K562 (cell line): ENCODE data around the gene MATN1. TPM values are rescaled to one million over a fixed set of nuclear protein-coding genes. Genes with fewer than 3 reads are reported as not detected.

Experiments
- ARID2 ChIP-seq: fragments of 450-650 bp; IDR thresholded peaks from 2 replicates; pipeline ENCODE4 v1.6.1; 2017; ENCODE audit warnings: antibody characterized with exemption, mild to moderate bottlenecking
- CC2D1A ChIP-seq: fragments of 450-650 bp; IDR thresholded peaks from 2 replicates; pipeline ENCODE4 v1.6.1; 2017; ENCODE audit warnings: mild to moderate bottlenecking
- CTCF ChIP-seq, 3 experiments: IDR thresholded peaks in 2 of 3; conservative IDR thresholded peaks in 1 of 3; 2 replicates each; pipeline ENCODE4 v1.5.1; 2011 to 2012; ENCODE audit warnings: low read length in 3 of 3, mild to moderate bottlenecking in 3 of 3, control low read depth in 2 of 3, improper control_type of control experiment in 1 of 3, inconsistent platforms in 1 of 3, low read depth in 1 of 3, mixed read lengths in 1 of 3, moderate library complexity in 1 of 3; ENCODE audit not compliant: insufficient read depth in 2 of 3
- ELF2 ChIP-seq: fragments of 250-450 bp; sonication (Bioruptor Pico); IDR thresholded peaks from 2 replicates; pipeline ENCODE4 v1.5.0; 2021; ENCODE audit warnings: mild to moderate bottlenecking
- FOXA3 ChIP-seq, 2 experiments: fragments of 450-650 bp in 1 of 2; sonication (generic) in 1 of 2; formaldehyde crosslinking; IDR thresholded peaks in 1 of 2; conservative IDR thresholded peaks in 1 of 2; 2 replicates each; pipeline versions ENCODE4 v1.4.0 to v1.8.0; 2020 to 2022; ENCODE audit warnings: mild to moderate bottlenecking in 2 of 2, missing genetic modification reagents in 1 of 2
- HBP1 ChIP-seq: fragments of 450-650 bp; formaldehyde crosslinking; IDR thresholded peaks from 2 replicates; pipeline ENCODE4 v1.4.0; 2022; ENCODE audit warnings: missing genetic modification characterization
- HMGXB4 ChIP-seq: sonication (generic); formaldehyde crosslinking; IDR thresholded peaks from 2 replicates; pipeline ENCODE4 v1.8.1; 2023; ENCODE audit warnings: mild to moderate bottlenecking, missing genetic modification reagents
- JUND ChIP-seq, 2 experiments: IDR thresholded peaks; 2 replicates in 1 of 2; 3 replicates in 1 of 2; pipeline ENCODE4 v1.6.1; 2011; ENCODE audit warnings: borderline replicate concordance in 2 of 2, low read depth in 2 of 2, low read length in 2 of 2, improper control_type of control experiment in 1 of 2, missing biosample characterization in 1 of 2, missing genetic modification characterization in 1 of 2, missing genetic modification reagents in 1 of 2
- MAZ ChIP-seq, 2 experiments: fragments of 450-650 bp in 1 of 2; sonication (generic) in 1 of 2; formaldehyde crosslinking; IDR thresholded peaks in 1 of 2; conservative IDR thresholded peaks in 1 of 2; 2 replicates each; pipeline versions ENCODE4 v1.4.0 to v1.5.0; 2020; ENCODE audit warnings: mild to moderate bottlenecking in 1 of 2, missing genetic modification reagents in 1 of 2
- MYC ChIP-seq, 2 experiments: fragments of 250-450 bp in 1 of 2; sonication (Bioruptor Pico) in 1 of 2; IDR thresholded peaks; 2 replicates each; pipeline versions ENCODE4 v1.5.1 to v1.6.1; 2012 to 2021; ENCODE audit warnings: low read depth in 2 of 2, borderline replicate concordance in 1 of 2, improper control_type of control experiment in 1 of 2, low read length in 1 of 2, mild to moderate bottlenecking in 1 of 2, moderate library complexity in 1 of 2
- RBM39 ChIP-seq: fragments of 200-400 bp; formaldehyde crosslinking; optimal IDR thresholded peaks from 2 replicates; pipeline ENCODE3; 2018; ENCODE audit warnings: low read depth, low read length
- RNF219 ChIP-seq: fragments of 250-450 bp; sonication (Bioruptor Pico); IDR thresholded peaks from 2 replicates; pipeline ENCODE4 v1.5.0; 2022; ENCODE audit warnings: mild to moderate bottlenecking
- SMC3 ChIP-seq: conservative IDR thresholded peaks from 2 replicates; pipeline ENCODE4 v1.6.1; 2011; ENCODE audit warnings: low read depth, low read length, improper control_type of control experiment; ENCODE audit not compliant: insufficient read depth
- SRSF7 ChIP-seq: fragments of 200-400 bp; formaldehyde crosslinking; optimal IDR thresholded peaks from 2 replicates; pipeline ENCODE3; 2017; ENCODE audit warnings: mild to moderate bottlenecking, low read depth, low read length
- TEAD4 ChIP-seq, 2 experiments: sonication (generic) in 1 of 2; formaldehyde crosslinking in 1 of 2; IDR thresholded peaks; 2 replicates each; pipeline versions ENCODE4 v1.6.1 to v1.8.0; 2012 to 2022; ENCODE audit warnings: borderline replicate concordance in 1 of 2, inconsistent platforms in 1 of 2, low read length in 1 of 2, mild to moderate bottlenecking in 1 of 2, missing genetic modification reagents in 1 of 2
- ZNF644 ChIP-seq: fragments of 200-800 bp; sonication (Bioruptor generic); IDR thresholded peaks from 2 replicates; pipeline ENCODE4 v1.6.1; 2016; ENCODE audit warnings: low read depth, missing genetic modification characterization, missing compliant biosample characterization
- polyA plus RNA-seq, 8 experiments: library from polyadenylated mRNA; depleted of rRNA in 4 of 8; stranded (reverse) in 5 of 8; unstranded in 3 of 8; fragments of >200 nt; fragmentation: Nextera tagmentation in 2 of 8; fragmentation: Illumina TruSeq in 1 of 8; extraction: Ambion mirVana in 2 of 8; extraction: Trizol in 1 of 8; gene quantifications; 2 replicates each; pipeline versions ENCODE4 v1.2.1 to v1.2.3, GENCODE V29; 2011 to 2014; ENCODE audit warnings: inconsistent platforms in 1 of 8, missing spikeins in 1 of 8
- total RNA-seq, 7 experiments: library from RNA; depleted of rRNA in 6 of 7; stranded (reverse); fragments of >200 nt in 6 of 7; fragmentation: Illumina TruSeq in 2 of 7; extraction: Trizol in 2 of 7; gene quantifications; 2 replicates each; pipeline versions ENCODE4 v1.2.1 to v1.2.3, GENCODE V29; 2011 to 2021; ENCODE audit warnings: low replicate concordance in 1 of 7

Gene MATN1
- total and polyA plus RNA-seq, 9 of the 15 experiments (the other 6 are each of a cell fraction or from before 2014, with no cell fraction given), result 0.10 to 2.3 (median 1.2) TPM

- TF ChIP-seq HMGXB4 (CRISPR knock-in tag) (no peak), FOXA3 (CRISPR knock-in tag; conservative IDR thresholded peaks at IDR 0.05 in 1 of 2, IDR thresholded peaks at IDR 0.05 in 1 of 2) (no peak), SMC3 (peak; percentile 97), RNF219 (CRISPR knock-in tag) (no peak), ELF2 (CRISPR knock-in tag) (no peak), ARID2 (peak; percentile 78), MYC (IDR thresholded peaks at IDR 0.05; ENCODE audit: low read depth, low read length) (peak; percentile 28; the same call in 1 of the 2 replicates), MYC (CRISPR knock-in tag; IDR thresholded peaks at IDR 0.05; ENCODE audit: borderline replicate concordance, low read depth) (no peak), TEAD4 (IDR thresholded peaks at IDR 0.05; ENCODE audit: low read length) (peak; percentile 22; the same call in 1 of the 2 replicates), TEAD4 (CRISPR knock-in tag; IDR thresholded peaks at IDR 0.05; ENCODE audit: borderline replicate concordance) (no peak), MAZ (CRISPR knock-in tag; conservative IDR thresholded peaks at IDR 0.05 in 1 of 2, IDR thresholded peaks at IDR 0.05 in 1 of 2) (peak in 1 of 2 experiments; percentile 80; a peak in 2 of 4 replicates), HBP1 (CRISPR knock-in tag) (0 out of 2 replicates have a peak, but pooled peaks have one; percentile 15), ZNF644 (tag) (no peak), RBM39 (no peak), JUND (IDR thresholded peaks at IDR 0.05; ENCODE audit: borderline replicate concordance, low read depth, low read length) (peak; percentile 56), JUND (tag; IDR thresholded peaks at IDR 0.05; ENCODE audit: borderline replicate concordance, low read depth, low read length) (no peak), SRSF7 (no peak), CTCF (IDR thresholded peaks at IDR 0.05 in 2 of 3, conservative IDR thresholded peaks at IDR 0.05 in 1 of 3; ENCODE audit: insufficient read depth in 2 of 3, low read depth in 1 of 3, low read length in 3 of 3) (peak; percentile 93 to 98 (median 98)), CC2D1A (0 out of 2 replicates have a peak, but pooled peaks have one; percentile 51)
Observed at GRCh38 chr1:30707412-30708360, 15.7 kb downstream of the MATN1 start (continued).
